Hepatocyte (in vitro differentiated cells): ENCODE data around the gene AZIN2.

Experiments used
- CTCF ChIP-seq: fragments of 200-600 bp; sonication (generic); IDR thresholded peaks from 2 replicates; pipeline ENCODE4 v1.5.1; 2016; ENCODE audit warnings: antibody characterized with exemption, mild to moderate bottlenecking; ENCODE audit not compliant: poor library complexity
- EZH2 ChIP-seq: fragments of 200-600 bp; sonication (generic); IDR thresholded peaks from 2 replicates; pipeline ENCODE4 v1.6.1; 2016; ENCODE audit warnings: antibody characterized with exemption, mild to moderate bottlenecking, borderline replicate concordance

GRCh38 chr1:33158366-33158765 lies 77.4 kb downstream of the AZIN2 start:
- TF ChIP-seq CTCF, result no peak
- TF ChIP-seq EZH2, result no peak
